Astrocyte of the hippocampus (primary cell): ENCODE measurements around the gene TUBGCP6.
"Not testable (repeated sequence)": the region's sequence is repeated elsewhere in the genome, so short reads cannot be mapped to it uniquely, and the experiment has no call there.

Experiments used
- DNase-seq: peaks from one replicate; pipeline ENCODE4 v3.0.0; 2011; ENCODE audit warnings: low read depth, low spot score

The TUBGCP6 gene

DNA sequence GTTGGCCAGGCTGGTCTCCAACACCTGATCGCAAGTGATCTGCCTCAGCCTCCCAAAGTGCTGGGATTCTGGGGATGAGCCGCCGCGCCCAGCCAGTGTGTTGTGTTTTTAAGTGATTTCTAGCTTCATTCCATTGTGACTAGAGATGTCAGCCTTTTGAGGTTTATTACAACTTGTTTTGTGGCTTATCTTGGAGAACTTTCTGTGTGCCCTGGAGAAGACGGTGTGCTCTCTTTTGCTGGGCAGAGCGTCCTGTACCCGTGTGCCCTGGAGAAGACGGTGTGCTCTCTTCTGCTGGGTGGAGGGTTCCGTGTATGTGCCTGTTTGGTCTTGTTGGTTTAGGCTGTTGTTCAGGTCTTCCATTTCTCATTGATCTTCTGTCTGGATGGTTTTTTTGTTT, 31.6 kb downstream of the TUBGCP6 start:
- no peak for DNase-seq

DNA sequence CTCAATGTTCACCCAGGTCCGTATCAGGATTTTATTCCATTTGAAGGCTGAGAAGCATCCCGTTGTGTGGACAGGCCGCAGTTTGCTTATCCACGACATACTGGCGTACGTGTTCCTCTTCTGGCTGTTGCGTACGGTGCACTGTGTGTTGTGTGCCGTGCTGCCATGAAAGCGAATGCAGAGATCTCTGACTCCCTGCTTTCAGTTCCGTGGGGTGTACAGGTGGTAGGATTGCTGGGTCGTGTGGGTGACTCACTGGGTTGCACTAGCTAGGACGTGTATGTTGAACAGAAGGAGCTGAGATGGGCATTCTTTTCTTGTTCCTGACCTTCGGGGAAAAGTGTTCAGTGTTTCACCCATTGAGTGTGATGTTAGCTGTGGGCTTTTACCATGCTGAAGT, 33.7 kb downstream of the TUBGCP6 start:
- DNase-seq, result no peak

DNA sequence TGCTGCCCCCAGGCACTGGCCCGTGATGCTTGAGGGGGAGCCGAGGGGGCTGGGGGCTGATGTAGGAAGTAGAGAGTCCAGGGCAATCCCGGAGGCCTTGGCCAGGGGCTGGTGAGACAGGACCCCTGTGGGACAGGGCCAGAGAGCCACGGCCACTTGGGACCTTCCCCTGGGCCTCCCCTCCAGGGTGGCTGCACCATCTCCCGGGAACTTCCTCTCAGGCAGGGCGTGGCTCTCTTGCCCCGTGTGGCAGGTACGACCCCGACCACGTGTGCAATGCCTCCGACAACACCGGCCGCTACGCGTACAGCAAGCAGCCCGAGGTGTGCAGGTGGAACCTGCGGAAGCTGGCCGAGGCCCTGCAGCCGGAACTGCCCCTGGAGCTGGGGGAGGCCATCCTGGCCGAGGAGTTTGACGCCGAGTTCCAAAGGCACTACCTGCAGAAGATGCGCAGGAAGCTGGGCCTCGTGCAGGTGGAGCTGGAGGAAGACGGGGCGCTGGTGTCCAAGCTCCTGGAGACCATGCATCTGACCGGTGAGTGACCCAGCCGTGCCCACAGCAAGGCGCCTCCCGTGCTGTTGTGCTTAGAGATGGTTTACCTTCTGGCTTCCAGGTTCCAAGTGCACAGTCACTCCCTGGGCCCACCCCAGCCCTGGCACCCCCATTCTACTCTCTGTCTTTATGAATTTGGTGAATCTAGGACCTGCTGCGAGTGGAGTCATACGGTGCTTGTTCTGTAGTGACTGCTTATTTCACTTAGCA, 34.3 kb downstream of the TUBGCP6 start:
- no peak for DNase-seq

GRCh38 chr22:50209893-50210292, 34.9 kb downstream of the TUBGCP6 start:
- DNase-seq, result peak; percentile 79

- no peak for DNase-seq
Measured at GRCh38 chr22:50208939-50209892, 35.6 kb downstream of the TUBGCP6 start.

DNA sequence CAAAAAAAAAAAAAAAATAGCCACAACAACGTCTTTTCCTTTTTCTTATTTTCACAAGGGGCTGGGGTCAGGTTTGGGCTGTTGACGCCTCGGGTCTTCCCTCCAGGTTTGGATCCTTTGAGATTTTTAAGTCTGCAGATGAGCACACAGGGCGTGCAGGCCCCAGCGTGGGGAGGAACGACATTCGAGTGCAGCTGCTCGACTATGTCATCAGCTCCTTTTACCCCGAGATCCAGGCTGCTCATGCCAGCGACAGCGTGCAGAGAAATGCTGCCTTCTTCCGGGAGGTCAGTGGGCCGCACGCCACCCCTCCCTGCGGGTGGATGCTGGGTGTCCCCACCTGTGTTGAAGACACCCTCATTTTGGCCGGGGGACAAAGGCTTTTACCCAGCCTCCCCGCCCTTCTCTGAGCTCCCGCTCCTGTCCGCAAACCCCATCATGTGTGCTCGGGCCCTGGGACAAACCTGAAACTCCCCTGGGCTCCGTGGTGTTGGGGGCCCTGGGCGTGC, 36.3 kb downstream of the TUBGCP6 start:
- no peak for DNase-seq

- no peak for DNase-seq
Measured at GRCh38 chr22:50207383-50208140, 37.3 kb downstream of the TUBGCP6 start.

DNA sequence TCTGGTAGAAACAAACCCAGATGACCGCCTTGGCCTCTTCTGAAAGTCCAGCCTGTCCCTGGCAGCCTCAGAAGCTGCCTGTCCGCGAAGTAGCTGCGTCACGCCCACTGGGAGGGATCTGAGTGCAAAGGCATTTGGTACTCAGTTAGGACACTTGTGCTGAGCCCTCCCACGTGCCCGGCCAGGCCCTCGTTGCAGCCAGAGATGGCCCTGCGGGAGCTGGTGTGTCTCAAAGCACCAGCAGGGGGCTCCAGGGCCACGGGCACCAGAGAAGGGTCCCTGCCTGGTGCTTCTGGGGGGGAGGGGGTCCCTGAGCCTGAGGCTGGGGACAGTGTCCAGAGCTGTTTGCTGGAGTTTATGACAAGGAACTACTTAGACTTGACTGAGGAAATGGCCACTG, 38.2 kb downstream of the TUBGCP6 start:
- DNase-seq, result no peak

DNA sequence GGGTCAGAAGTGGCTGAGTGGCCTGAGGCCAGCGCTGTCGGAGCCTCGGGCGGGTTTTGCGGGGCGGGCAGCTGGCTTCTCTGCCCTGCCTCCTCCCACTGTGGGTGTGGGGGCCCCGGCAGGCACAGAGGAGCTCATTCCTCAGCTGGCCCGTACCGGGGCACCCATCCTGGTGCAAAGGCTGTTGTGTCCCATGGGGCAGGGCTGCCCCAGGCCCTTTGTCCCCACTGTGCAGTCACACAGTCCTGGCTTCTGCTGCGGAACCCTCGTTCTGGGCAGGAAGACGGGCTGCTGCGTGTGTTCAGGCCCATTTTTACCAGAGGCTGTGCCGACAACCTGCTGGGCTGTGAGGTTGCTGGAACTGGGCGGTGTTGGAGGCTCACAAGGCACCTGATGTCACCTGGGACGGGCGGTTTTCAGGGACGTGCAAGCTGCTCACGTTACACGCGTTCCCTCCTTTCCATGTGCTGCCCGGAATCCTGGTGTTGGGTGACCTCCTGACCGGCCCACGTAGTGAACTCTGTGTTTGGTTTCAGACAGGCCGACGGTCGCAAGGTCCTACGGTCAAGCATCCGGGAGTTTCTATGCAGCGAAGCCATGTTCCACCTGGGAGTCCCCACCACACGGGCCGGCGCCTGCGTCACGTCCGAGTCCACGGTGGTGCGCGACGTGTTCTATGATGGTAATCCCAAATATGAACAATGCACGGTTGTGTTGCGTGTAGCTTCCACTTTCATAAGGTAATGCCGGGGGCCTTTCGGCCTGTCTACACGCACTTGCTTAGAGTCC, 38.8 kb downstream of the TUBGCP6 start:
- no peak for DNase-seq

GRCh38 chr22:50204998-50205397, 39.8 kb downstream of the TUBGCP6 start:
- DNase-seq, result not testable (repeated sequence)

DNA sequence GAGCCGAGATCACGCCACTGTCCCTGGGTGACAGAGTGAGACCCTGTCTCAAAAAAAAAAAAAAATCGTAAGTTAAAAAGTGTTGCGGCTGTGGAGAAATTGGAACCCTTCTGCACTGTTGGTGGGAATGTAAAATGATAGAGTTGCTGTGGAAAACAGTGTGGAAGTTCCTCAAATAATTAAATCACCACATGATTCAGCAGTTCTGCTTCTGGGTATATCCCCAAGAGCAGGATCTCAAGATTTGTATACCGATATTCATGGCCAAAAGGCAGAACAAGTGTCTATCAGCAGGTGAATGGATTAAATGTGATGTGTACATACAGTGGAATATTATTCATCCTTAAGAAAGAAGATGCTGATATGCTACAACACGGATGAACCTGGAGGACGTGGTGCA, 40.3 kb downstream of the TUBGCP6 start:
- DNase-seq, result no peak

DNA sequence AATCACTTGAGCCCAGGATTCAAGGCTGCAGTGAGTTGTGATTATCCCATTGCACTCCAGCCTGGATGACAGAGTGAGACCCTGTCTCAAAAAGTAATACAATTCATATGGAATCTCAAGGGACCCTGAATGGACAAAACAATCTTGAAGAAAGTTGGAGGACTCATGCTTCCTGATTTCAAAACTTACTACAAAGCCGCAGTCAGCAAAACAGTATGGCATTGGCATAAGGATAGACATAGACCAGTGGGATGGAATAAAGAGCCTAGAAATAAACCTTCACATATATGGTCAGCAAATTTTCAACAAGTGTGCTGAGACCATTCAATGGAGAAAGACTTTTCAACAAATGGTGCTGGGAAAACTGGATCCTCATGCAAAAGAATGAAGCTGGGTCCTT, 41.5 kb downstream of the TUBGCP6 start:
- no peak for DNase-seq

- no peak for DNase-seq
Measured at GRCh38 chr22:50202130-50202666, 42.6 kb downstream of the TUBGCP6 start.

- peak; percentile 58 for DNase-seq
Measured at GRCh38 chr22:50201191-50202129, 43.4 kb downstream of the TUBGCP6 start.

- DNase-seq, result peak; percentile 96
Measured at GRCh38 chr22:50200461-50201190, 44.2 kb downstream of the TUBGCP6 start, which contains the start of gene SELENOO. Gene SELENOO (plus strand): TSS chr22:50201011. CDS start chr22:50201037, 26 bp downstream.

- peak; percentile 57 for DNase-seq
Measured at GRCh38 chr22:50199829-50200460, 44.9 kb downstream of the TUBGCP6 start.

DNA sequence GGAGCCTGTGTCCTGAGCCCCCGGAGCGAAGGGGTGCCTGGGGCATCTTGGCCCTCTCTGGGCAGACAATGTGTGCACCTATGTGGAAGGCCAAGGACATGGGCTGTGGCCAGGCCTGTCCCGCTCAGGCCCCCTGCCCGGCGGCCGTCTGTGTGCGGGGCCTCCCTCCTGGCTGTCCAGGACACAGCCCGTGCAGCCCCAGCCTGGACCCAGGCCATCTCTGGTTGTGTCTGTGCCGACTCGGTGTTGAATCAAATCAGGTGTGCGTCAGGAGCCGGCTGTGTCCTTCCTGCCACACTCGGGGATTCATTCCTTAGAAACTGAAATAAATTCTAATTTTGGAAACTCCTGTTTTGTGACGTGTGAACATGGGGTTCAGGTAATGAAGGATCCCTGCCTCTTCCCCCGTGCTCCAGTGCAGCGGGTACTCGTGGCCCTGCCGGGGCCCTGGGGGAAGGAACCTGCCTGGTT, 45.5 kb downstream of the TUBGCP6 start:
- DNase-seq, result no peak

GRCh38 chr22:50198624-50199017, 46.2 kb downstream of the TUBGCP6 start:
- no peak for DNase-seq
